Stimulated activated CD4-positive, alpha-beta T cell treated with anti-CD3 and anti-CD28 coated beads, Interleukin-12 subunit alpha, Interleukin-12 subunit beta, amount 100 ng/mL, for 48 hours (primary cell): ENCODE data around the gene TTF2.

Experiments used
- DNase-seq, 3 donors: peaks; one replicate each; pipeline ENCODE4 v3.0.0-alpha.2; 2020; ENCODE audit warnings: low read depth in 2 of 3, low spot score in 1 of 3

TTF2 gene

DNA sequence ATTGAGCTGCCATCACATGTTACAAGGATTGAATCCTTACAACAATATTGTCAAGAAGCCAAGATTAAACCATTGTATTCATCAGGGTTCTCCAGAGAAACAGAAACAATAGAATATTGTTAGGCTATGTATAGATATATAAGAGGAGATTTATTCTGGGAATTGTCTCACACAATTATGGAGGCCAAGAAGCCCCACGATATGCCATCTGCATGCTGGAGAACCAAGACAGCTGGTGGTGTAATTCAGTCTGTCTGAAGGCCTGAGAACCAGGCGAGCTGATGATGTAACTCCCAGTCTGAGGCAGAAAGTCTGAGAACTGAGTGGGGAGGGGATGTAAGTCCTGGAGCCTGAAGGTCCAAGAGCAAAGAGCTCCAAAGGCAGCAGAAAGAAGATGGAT lies 14.5 kb upstream of the TTF2 start:
- DNase-seq = no peak

- DNase-seq = no peak
Observed at GRCh38 chr1:117046781-117047180, 13.3 kb upstream of the TTF2 start.

DNA sequence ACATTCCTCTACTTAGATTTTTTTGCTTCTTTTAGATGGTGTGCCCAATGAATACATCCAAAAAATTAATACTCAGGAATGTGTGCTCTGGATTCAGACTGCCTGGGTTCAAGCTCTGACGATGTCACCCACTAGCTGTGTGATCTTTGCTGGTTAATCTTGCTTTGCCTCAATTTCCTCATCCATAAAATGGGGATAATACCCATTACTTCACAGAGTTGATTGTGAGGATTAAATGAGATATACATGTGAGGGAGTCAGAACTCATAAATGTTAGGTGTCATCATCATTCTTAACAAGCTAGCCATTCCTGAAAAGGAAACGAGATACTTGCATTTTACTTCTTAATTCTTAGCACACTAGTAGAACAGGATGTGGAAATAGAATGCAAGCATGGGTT lies 12.9 kb upstream of the TTF2 start:
- no peak for DNase-seq

DNA sequence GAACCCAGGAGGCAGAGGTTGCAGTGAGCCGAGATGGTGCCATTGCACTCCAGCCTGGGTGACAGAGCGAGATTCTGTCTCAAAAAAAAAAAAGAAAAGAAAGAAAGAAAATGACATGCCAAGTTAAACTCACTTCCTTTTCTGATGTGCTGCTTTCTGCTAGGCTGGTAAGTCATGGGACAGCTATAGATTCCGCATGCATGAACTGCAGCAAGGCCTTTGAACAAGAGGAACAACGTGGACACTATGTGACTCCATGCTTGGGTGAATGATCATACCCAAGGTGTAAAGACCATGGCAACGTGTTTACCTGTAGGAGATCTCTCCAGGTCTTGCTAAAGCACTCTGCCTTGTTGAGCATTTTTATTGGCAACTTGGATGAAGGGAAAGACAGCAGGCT lies 10.3 kb upstream of the TTF2 start:
- DNase-seq = no peak

DNA sequence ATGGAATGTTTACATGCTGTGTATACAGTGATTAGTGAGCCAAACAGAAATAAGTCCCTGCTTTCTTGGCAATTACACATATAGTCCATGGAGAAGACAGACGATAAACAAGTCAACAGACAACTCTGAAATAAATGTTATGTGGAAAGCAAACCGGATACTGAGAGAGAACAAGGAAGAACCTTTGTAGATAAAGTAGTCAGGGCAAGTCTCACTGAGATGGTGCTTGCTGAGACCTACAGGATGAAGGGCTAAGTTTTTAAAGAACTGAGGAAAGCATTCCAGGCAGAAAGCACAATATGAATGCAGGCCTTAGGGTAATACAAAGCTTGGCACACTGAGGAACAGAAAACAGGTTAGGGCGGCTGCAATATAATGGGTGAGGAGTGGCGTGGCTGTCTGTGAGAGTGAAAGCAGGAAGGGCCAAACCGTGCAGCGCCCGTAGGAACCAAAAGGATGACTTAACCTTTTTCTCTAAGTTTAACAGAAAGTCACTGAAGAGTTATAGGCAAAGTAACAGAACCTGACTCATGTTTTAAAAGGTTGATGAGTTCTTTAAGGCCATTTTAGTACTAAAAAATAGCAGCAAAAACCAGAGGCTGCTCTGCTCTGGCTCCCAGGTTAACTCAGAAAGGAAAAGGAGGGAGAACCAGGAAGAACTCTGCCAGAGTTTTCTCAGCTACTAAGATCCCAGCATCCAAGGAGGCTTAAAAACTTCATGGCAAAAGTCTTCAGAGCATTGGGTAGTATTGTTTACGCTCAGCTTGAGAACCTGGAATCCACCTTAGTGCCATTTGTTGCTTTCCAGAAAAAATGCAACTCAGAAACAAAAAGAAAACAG lies 8.7 kb upstream of the TTF2 start:
- DNase-seq = peak in 2 of 3 donors; percentile 20

- DNase-seq = no peak
Observed at GRCh38 chr1:117054068-117054467, 6.1 kb upstream of the TTF2 start.

GRCh38 chr1:117058810-117059209 lies 1.3 kb upstream of the TTF2 start:
- DNase-seq = no peak

- DNase-seq = peak; percentile 54 to 65 (median 60)
Observed at GRCh38 chr1:117059334-117059677, 820 bp upstream of the TTF2 start.

- DNase-seq = peak in 1 of 3 donors; percentile 15
Observed at GRCh38 chr1:117060441-117061317, 553 bp downstream of the TTF2 start.

DNA sequence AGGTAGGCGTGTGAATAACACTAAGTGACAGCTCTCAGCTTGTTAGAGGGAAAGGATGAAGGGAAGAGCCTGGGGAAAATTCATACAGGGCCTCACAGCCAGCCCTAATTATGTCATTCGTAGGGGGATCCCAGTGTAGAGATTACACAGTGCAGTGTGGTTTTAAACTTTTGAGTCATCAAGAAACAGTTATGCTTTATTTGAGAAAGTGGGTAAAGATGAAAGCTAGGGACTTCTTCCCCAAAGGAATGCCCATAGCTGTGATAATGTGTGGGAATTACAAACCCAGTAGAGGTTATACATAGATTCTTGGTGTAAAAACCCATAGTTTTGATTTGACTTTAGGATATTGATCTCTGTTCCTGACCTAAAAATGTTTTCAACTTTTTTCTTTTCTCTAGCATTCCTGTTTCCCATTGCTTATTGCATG lies 1.9 kb downstream of the TTF2 start:
- peak in 1 of 3 donors; percentile 40 for DNase-seq

DNA sequence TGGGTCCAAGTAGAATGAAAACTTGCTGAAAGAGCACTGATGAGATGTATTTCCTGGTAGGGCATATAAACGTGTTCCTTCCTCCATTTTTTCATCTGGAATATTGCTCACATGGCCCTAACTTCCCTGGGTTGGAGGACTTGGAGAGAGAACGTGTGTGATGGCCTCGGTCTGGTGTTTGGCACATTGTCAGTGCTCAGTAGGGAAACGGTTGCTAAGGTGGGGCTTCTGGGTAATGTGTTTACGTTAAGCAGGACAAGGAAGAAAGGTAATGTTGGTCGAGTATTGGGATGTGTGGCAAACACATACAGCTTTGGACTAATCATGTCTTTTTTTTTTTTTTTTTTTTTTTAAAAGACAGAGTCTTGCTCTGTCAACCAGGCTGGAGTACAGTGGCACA lies 6.2 kb downstream of the TTF2 start:
- no peak for DNase-seq

DNA sequence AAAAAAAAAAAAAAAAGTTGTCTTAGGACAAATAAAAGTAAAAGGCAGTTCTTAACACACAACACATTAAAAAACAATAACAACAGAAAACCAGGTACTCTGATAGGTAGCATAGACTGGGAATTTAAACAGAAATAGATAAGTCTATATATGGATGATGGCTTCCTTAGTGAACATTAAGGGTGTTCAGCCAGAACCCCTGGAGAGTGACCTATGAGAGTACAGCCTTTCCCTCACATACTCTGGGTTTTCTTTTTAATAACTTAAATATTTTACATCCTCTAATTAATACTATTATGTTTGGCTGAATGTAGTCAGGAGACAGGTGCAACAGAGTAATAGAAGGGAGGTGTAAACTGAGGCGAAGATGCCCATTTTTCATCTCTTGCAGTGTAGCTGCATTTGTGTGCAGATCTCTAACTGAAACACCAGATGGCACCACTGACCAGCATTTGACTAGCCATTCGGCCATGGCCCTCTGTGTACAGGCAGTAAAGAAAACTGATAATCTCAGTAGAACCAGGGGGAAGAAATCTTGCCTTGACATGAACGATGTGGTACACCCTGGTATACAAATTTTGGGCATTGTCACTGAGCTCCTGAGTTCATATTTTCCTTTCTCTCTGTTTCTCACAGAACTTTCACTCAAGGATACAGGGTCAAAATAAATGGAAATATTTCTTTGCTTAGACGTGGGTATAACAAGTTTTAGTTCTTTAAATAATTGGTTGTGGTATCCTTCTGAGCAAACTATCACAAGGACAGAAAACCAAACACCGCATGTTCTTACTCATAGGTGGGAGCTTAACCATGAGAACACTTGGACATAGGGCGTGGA lies 7.6 kb downstream of the TTF2 start:
- DNase-seq = no peak

- DNase-seq = no peak
Observed at GRCh38 chr1:117068580-117068979, 8.5 kb downstream of the TTF2 start.

DNA sequence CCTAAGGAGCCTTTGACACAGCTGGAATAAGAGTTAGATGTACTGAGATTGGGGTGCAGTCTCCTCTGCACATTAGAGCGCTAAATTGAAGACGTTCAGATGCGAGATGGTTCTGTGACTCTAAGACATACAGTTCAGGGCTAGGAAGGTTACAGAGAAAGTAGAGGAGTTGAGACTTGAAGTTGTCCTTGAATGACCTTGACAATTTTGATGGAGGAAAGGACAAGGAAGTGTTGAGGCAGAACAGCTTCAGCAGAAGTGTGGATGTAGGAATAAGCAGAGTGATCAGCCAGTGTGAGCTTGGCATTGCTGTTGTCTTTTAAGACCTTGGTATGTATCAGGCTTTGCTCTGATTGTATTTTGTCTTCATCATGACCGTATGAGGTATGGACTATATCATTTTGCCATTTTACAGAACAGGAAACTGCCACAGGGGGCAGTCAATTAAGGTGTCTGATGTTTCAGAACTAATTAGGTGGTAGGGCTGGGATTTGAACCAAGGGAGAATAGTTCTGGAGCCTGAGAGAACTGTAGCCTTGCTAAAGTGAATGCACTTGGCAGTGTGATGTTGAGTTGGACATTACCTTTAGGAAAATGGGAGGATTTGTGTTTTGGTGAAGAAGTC lies 9.2 kb downstream of the TTF2 start:
- DNase-seq = no peak

- DNase-seq = no peak
Observed at GRCh38 chr1:117070124-117070523, 10.0 kb downstream of the TTF2 start.

GRCh38 chr1:117076648-117077047 lies 16.5 kb downstream of the TTF2 start:
- no peak for DNase-seq

GRCh38 chr1:117077267-117077666 lies 17.1 kb downstream of the TTF2 start:
- DNase-seq = peak; percentile 30 to 45 (median 38)

GRCh38 chr1:117079737-117080136 lies 19.6 kb downstream of the TTF2 start:
- DNase-seq = no peak

DNA sequence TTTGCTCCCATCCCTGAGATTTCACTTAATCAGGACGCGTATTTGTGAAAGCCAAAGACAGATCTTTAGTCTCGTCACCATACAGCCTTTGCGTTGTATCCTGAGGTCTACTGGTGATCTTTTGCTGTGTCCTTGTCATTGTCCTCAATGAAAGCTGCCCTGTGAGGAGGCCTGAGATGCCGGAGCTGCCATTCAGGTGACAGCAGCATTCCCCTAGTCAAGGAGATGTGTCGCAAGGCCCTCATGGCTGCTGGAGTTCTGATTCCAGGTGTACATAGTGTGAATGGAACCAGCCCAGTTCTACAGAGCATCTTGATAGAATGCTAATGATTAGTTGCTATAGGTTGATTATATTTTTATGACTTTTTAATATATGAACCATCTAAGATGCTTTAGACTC lies 24.1 kb downstream of the TTF2 start:
- no peak for DNase-seq

GRCh38 chr1:117087686-117088085 lies 27.6 kb downstream of the TTF2 start:
- DNase-seq = no peak

- DNase-seq = no peak
Observed at GRCh38 chr1:117089996-117090395, 29.9 kb downstream of the TTF2 start.
